Esophagus squamous epithelium (tissue), 4 donors: ENCODE measurements around the gene SEPTIN7.

Experiments
- POLR2A ChIP-seq, 4 donors: fragments of 450-650 bp; IDR thresholded peaks; one replicate each; pipeline ENCODE4 v1.6.1; 2017; ENCODE audit warnings: antibody characterized with exemption in 4 of 4, mild to moderate bottlenecking in 4 of 4, moderate library complexity in 3 of 4
- TF ChIP-seq, protein P1 (sequence below), 6 experiments: fragments of 450-650 bp in 4 of 6; fragments of 200-600 bp in 2 of 6; sonication (generic) in 2 of 6; IDR thresholded peaks; one replicate each; pipeline ENCODE4 v1.5.1; 2016 to 2019; ENCODE audit warnings: antibody characterized with exemption in 6 of 6, mild to moderate bottlenecking in 4 of 6, moderate library complexity in 4 of 6

DNA sequence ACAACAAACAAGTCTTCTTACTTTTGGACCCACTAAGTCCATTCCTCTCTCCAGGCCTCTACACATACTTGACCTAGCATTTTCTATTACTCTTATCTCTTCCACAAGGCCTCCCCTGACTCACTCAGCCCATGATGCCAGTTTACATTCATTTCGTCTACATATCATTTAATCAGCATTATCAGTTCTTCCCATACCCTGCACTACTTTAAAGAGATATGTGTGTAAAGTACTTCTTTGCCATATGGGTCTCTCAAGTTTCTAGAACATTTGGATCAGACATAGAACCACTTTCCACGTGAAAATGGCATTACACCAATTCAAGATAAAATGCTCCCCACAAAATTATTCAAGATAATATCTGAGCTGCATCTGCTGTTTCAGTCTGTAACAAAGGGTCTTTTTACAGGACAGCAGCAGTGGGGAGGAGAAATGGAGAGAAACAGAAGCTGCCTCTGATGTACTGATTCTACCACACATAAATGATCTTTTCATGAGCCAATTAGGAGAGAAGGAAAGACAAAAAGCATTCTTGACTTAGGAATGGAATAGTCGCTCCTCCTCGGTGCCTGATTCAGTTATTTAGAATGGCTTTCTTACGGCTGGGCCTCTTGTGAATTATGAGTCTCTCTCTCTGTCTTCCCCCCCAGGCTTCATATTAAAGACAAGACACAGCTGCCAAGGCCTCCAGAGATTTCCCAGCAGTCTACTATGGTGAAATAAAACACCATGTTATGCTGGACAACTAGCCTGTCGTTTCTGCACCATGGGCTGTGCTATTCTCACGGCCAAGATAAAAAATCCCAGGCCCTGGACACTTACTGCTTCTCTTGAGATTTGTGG lies 46.9 kb upstream of the SEPTIN7 start:
- TF ChIP-seq, protein P1, sequence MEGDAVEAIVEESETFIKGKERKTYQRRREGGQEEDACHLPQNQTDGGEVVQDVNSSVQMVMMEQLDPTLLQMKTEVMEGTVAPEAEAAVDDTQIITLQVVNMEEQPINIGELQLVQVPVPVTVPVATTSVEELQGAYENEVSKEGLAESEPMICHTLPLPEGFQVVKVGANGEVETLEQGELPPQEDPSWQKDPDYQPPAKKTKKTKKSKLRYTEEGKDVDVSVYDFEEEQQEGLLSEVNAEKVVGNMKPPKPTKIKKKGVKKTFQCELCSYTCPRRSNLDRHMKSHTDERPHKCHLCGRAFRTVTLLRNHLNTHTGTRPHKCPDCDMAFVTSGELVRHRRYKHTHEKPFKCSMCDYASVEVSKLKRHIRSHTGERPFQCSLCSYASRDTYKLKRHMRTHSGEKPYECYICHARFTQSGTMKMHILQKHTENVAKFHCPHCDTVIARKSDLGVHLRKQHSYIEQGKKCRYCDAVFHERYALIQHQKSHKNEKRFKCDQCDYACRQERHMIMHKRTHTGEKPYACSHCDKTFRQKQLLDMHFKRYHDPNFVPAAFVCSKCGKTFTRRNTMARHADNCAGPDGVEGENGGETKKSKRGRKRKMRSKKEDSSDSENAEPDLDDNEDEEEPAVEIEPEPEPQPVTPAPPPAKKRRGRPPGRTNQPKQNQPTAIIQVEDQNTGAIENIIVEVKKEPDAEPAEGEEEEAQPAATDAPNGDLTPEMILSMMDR (IDR thresholded peaks at IDR 0.05): no peak
- TF ChIP-seq POLR2A (IDR thresholded peaks at IDR 0.05): no peak
